Metanephros (tissue), 1 donor: ENCODE data around the gene FFAR3. TPM values are rescaled to one million over a fixed set of nuclear protein-coding genes. Genes with fewer than 3 reads are reported as not detected.

Source experiments
- total RNA-seq: library from RNA; depleted of rRNA; stranded (reverse); fragments of >200 nt; gene quantifications from one replicate; pipeline ENCODE4 v1.2.3, GENCODE V29; 2014

Gene FFAR3
- total RNA-seq: 0.76 TPM

GRCh38 chr19:35357867-35358573, at the start of gene FFAR3:
Gene FFAR3, plus strand, starts transcription at chr19:35358460. Its CDS starts 431 bp downstream, at chr19:35358891.

GRCh38 chr19:35328851-35329285, 29.4 kb upstream of the FFAR3 start, which contains the start of gene CD22:
Gene CD22, plus strand, starts transcription at chr19:35329187. Its CDS starts 2,854 bp downstream, at chr19:35332041.

GRCh38 chr19:35347171-35347929, 10.9 kb upstream of the FFAR3 start, which contains the start of gene FFAR1:
Gene FFAR1, plus strand, starts transcription at chr19:35347902. Its CDS starts 3,650 bp downstream, at chr19:35351552.

GRCh38 chr19:35370722-35371121, 12.5 kb downstream of the FFAR3 start, which contains the start of gene GPR42:
Gene GPR42, plus strand, starts transcription at chr19:35371068. Its CDS starts 292 bp downstream, at chr19:35371360.

Other genes with a start within 250 kb of the FFAR3 start
- 25.8 TPM for gene FXYD3, start 242.6 kb upstream of the FFAR3 start, total RNA-seq
- gene LGI4, start 223.4 kb upstream of the FFAR3 start, total RNA-seq: 5.1 TPM
- gene FXYD1, start 219.6 kb upstream of the FFAR3 start, total RNA-seq: 19.7 TPM
- gene FXYD7, start 215.2 kb upstream of the FFAR3 start, total RNA-seq: 0.41 TPM
- gene FXYD5, start 203.7 kb upstream of the FFAR3 start, total RNA-seq: 14.9 TPM
- gene FAM187B, start 129.7 kb upstream of the FFAR3 start, total RNA-seq: not detected
- 59.6 TPM for gene LSR, start 109.5 kb upstream of the FFAR3 start, total RNA-seq
- 75.1 TPM for gene USF2, start 89.5 kb upstream of the FFAR3 start, total RNA-seq
- not detected for gene HAMP, start 75.9 kb upstream of the FFAR3 start, total RNA-seq
- gene MAG, start 66.3 kb upstream of the FFAR3 start, total RNA-seq: 9.2 TPM
- 6.7 TPM for gene CD22, start 29.3 kb upstream of the FFAR3 start, total RNA-seq
- 0.23 TPM for gene FFAR1, start 10.6 kb upstream of the FFAR3 start, total RNA-seq
- gene GPR42, start 12.6 kb downstream of the FFAR3 start, total RNA-seq: not detected
- gene FFAR2, start 89.8 kb downstream of the FFAR3 start, total RNA-seq: 1.5 TPM
- gene KRTDAP, start 132.0 kb downstream of the FFAR3 start, total RNA-seq: not detected
- gene DMKN, start 155.2 kb downstream of the FFAR3 start, total RNA-seq: 47.1 TPM
- gene SBSN, start 169.9 kb downstream of the FFAR3 start, total RNA-seq: not detected
- gene GAPDHS, start 175.0 kb downstream of the FFAR3 start, total RNA-seq: not detected
- gene TMEM147, start 187.2 kb downstream of the FFAR3 start, total RNA-seq: 74.1 TPM
- gene ATP4A, start 205.2 kb downstream of the FFAR3 start, total RNA-seq: 0.41 TPM
- not detected for gene PMIS2, start 227.7 kb downstream of the FFAR3 start, total RNA-seq